HG02852 (cell line): ENCODE results near the gene ISYNA1.
"Not testable (repeated sequence)": the region's sequence is repeated elsewhere in the genome, so short reads cannot be mapped to it uniquely, and the experiment has no call there.

Experiments
- ATAC-seq: cut with Tn5 transposase; IDR thresholded peaks from one replicate; pipeline ENCODE4 v1.9.1; 2021; ENCODE audit warnings: mild to moderate bottlenecking, moderate library complexity; ENCODE audit not compliant: unreplicated experiment

The ISYNA1 gene

DNA sequence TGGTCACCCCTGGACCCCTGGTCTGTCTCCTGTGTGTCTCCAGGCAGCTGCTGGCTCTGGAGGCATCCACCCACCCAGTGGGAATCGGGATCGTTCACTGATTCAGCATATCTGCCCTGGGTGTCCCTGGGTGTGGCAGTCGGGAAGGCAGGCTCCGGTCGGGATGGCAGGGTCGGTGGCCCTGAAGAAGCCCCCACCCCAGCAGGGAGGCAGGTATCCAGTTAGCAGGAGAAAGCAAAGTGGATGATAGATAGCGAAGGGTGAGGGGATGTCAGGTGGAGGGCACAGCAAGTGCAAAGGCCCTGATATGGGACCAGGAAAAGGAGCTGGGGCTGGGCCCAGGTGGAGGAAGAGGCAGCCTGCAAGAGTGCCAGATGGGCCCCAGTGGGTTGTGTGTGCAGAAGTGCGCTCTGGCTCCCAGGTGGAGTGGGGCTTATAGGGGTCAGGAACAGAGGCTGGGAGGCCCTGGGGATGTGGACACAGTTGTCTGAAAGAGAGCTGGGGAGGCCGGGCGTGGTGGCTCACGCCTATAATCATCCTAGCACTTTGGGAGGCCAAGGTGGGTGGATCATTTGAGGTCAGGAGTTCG lies 16.5 kb downstream of the ISYNA1 start:
- ATAC-seq, result no peak

DNA sequence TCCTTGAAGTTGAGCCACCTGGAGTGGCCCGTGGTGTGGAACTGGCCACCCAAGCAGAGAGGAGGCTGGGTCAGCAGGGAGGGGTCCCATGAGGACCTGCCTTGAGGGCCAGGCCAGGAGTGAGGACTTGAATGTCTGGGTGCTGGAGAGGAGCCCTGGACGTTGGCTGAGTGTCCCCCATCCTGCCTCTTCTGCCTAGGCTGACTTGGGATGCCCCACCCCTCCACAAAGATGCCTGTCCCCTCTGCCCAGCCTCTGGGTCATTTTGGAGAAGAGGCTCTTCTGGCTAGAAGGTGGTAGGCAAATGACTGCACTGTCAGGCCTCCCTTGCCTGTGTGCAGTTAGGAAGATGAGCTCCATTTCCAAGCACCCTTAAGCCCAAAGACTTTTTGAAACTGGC lies 17.0 kb downstream of the ISYNA1 start:
- no peak for ATAC-seq

DNA sequence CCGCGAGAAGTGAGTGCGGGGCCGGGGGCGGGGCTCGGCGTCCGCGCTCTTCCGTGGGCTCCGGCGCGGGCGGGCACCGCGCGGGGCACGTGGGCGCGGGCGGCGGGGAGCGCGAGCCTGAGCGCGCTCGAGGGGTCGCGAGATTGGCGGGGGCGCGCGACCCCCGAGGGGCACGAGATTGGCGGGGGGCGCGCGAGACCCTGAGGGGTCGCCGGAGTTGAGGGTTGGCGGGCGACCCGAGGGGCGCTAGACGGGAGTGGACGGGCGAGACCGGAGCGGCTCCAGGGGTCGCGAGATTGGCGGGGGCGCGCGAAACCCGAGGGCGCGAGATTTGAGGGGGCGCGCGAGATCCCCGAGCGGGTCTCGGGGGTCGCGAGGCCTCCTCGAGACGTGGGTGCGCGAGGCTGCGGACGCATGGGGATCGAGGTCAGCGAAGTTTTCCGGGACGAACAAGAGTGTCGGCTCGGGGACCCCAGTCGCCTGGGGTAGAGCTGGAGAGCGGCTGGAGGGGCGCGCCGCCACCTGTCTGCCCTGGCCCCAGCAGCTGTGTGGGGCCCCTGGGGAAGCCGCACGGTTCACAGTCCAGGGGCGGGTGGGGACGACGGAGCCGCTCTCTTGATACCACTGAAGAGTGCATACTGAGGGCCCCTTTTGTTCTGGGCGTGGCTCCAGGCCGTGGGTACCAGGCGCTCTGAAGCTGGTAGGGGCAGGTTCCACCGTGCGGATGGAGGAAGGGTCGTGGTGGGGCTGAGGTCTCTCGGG lies 18.1 kb downstream of the ISYNA1 start:
- ATAC-seq, result no peak

DNA sequence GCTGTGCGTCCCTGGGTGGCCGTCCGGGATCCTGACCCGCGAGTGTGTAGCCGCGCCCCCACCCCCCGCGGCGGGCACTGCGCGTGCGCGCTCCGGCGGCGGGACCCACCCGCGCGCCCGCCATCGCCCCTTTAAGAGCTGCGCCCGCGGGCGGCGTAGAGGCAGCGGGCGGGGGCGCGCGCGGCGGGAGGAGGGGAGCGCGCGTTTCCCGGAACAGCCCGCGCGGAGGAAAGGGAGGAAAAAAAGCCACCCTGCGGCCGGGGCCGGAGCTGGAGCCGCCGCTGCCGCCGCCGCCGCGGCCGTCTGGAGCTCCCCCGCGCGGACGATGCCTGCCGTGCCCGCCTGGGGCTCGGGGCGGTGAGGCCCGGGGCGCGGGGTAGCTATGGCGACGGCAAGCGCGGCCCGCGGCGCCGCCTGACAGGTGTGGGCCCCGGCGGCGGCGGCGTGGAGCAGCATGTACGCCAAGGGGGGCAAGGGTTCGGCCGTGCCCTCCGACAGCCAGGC lies 18.7 kb downstream of the ISYNA1 start, which contains the start of gene SSBP4:
Gene SSBP4, plus strand, starts transcription at position 204 of the 504 bp plus-strand sequence. Its CDS starts 251 bp downstream, at position 455.
- ATAC-seq, result peak; percentile 45

DNA sequence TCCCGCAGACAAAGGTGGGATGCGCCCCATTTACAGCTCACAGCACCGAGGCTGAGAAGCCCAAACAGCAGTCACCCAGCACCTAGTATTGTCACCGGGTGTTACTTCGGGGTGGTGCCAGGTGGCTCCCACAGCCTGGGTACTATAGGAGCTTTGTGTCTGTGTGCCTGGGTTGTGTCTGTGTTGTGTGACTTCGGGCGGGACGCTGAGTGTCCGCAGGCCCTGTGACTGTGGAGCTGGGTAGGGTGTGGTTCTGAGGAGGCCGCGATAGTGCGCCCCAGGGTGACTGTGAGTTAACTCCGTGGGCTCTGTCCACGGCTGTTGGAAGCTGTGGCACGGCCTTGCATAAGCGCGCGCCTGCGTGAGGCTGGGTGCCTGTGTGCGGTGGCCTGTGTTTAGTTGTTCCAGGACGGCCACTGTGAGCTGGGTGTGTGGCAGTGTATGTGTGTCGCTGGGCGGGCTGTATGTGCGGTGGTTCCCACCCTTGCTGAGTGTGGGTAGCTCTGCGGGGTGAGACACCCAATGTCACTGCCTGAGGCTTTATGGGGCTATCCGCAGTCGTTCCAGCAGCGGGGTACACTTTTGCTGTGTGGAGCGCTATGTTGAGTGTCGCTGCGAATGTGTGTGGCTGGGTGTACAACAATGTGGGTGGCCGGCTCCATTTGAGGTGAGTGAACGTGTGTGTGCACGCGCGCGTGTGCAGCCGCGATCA lies 19.3 kb downstream of the ISYNA1 start:
- no peak for ATAC-seq

DNA sequence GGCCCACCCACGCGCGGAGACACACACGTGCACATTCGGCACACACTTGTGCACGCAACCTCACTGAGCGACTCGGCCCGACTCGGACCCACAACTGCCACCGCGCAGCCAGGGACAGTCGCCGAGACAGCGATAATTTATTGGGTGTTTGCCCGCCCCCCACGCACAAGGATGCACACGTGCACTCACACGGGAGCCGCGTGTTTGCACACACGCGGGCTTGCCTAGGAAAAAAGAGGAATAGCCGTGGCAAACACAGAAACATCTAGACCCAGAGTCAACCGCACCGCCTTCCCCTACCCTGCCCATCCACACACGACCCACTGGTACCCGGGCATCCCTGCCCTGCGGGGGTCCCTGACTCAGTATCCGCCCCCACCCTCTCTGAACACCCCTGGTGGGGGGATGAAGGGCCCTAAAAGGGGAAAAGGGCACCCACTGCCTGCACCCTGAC lies 19.9 kb downstream of the ISYNA1 start:
- ATAC-seq, result no peak

DNA sequence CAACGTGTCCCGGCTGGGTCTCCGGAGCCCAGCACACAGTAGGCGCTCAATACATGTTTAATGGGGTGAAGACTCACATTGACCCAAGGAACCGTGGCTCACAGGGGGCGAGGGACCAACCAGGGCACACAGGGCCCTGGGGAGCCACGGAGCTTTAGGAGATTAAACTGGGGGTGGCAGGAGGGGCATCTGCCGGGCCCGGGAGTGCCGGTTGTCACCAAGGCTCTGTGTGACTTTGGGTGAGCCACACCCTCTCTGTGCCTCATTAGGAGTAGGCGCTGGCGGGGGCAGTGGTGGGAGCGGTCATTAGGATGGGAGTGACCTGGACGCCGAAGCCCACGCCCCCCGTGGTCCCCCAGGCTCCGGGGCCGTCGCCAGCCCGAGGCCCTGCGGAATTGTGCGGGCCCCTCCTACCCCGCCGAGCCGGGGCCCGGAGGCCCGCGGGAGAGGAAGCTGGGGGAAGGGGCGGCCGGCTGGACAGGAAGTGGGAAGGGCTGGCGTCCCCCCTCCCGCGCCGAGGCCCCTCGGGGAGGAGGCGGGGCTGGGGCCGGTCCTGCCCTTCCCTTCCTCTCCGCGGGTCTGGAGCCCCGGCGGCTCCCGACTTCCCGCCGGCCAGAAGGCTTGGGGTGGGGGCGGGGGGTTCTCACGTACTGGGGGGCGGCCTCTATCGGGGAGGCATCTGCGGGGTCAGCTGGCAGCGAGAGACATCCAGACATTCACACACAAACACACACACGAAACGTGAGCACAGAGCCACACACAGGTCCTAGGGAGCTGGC lies 20.5 kb downstream of the ISYNA1 start:
- ATAC-seq, result no peak

DNA sequence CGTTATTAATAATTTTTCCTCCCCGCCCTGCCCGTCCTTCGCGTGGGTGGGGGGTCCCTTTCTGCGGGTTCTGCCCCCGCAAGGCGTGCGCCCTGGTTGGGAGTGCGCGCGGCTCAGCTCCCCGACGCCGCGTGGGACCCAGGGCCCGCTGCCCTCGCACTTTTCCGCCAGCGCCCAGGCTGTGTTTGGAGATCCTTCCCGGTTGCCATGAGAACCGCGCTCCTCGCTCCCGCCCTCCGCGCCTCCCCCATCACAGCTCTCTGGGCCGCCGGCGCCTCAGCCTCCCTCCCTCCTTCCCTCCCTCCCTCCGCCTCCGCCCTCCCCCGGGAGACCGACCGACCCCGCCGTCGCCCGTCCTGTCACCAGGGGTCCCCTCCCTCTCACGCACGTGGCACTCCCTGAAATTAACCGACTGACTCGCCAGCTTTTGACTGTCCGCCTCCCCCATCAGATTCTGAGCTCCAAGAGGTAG lies 21.1 kb downstream of the ISYNA1 start:
- ATAC-seq, result no peak

DNA sequence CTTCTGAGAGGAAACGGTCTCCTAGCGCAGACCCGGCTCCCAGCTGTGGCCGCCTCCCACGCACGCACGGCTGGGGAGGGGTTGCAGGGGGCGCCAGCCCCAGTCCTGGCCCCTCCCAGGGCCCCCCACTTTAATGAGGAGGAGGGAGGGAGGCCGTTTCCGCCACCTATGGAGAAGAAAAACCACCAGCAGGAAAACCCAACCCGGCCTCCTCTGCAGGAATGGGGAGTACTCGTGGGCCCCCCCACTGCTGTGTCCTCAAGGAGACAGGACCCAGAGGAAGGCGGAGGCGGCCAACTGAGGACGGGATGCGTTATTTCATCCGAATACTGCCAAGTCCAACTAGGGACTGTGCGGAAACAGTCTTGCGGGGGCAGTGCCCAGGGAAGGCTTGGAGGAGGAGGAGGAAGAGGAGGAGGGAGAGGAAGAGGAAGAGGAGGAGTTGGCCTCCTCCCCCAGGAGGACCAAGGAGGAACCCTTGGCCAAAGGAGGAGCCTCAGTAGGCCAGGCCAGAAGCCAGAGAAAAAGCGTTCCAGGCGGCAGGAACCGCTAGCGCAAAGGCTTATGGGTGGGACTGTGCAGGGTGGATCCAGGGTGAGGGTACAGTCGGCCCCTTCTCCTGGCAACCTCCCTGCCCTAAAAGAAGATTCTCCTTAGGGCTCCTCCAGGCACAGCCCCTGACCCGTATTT lies 22.6 kb downstream of the ISYNA1 start:
- no peak for ATAC-seq

DNA sequence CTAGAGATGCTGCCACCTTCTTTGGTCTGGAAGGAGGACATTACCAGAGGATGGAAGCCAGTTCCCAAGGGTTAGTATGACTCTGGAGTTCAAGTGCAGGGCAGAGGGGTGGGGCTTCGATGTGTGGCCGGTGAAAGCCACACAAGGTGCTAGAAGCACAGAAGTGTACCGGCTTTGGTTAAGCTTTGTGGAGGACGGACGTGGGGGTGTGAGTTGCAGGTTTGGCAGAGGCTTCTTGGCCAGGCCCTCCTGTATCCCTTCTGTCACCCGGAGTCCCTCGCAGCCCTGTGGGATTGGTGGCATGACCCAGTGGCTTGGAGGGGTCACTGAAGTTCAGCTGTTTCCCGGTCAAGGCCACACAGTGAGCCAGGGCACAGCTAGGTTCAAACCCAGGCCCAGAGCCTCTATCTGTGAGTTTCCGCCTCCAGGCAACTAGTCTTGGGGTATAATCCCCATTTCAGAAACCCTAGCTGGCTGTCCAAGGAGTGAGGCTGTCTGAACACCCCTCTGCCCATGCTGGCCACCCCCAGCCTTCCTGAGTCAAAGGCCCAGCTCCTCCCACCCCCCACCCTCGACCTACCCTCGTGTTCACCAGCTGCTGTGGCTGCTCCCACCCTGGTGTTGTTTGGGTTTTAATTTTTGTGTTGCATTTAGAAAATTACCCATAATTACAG lies 23.3 kb downstream of the ISYNA1 start:
- no peak for ATAC-seq

DNA sequence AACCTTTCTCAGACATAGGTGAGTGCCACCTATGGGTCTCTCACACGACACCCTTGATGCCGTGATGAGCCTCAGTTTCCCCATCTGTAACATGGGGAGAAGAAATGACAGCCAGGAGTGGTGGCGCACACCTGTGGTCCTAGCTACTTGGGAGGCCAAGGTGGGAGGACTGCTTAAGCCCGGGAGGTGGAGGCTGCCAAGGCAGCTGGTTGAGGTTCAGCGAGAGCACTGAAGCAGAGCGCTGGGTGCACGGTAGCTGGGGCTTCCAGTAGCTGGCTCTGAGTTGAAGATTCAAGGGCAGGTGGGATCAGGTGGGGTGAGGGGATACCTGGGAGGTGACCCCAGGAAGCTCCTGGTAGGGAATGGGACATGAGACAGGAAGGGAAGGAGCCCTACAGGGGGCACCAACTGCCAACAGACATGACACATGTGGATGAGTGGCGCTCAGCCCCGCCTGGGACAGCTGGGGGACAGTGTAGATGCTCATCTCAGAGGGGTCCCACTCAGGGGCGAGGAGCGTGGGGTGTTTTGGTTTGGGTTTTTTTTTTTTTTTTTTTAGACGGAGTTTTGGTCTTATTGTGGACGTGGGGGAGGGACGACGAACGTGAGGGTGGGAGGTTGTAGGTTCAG lies 25.2 kb downstream of the ISYNA1 start:
- no peak for ATAC-seq

DNA sequence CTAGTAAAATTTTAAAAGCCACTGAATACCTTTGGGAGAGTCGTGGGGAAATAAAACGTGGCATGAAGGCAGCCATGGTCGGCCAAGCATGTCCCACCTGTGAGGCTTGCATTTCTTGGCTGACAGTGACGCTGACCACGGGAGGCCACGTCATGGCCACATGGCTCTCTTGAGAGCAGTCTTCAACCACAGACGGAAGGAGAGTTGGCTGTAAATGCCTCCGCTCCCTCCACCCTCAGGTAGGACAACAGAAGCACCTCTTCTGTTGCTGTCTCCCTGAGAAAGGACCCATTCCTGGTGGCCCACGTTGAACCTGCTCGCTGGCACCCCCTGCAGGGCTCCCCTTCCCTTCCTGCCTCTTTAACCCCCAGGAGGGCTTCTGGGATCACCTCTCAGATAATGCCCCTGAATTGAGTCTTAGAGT lies 29.9 kb downstream of the ISYNA1 start:
- ATAC-seq, result no peak

DNA sequence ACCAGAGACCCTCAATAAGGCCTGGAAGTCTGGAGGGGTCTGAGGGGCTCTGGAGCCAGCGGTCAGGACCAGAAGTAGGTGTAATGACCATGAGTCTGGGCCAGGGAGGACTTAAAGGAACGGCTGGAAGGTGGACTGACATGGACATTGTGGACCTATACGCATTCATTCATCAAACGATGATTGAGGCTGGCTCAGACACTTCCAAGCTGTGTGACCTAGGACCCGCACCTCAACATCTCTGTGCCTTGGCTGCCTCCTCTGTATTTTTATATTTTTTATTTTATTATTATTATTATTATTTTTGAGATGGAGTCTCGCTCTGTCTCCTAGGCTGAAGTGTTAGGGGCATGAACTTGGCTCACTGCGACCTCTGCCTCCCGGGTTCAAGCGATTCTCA lies 31.2 kb downstream of the ISYNA1 start:
- no peak for ATAC-seq

DNA sequence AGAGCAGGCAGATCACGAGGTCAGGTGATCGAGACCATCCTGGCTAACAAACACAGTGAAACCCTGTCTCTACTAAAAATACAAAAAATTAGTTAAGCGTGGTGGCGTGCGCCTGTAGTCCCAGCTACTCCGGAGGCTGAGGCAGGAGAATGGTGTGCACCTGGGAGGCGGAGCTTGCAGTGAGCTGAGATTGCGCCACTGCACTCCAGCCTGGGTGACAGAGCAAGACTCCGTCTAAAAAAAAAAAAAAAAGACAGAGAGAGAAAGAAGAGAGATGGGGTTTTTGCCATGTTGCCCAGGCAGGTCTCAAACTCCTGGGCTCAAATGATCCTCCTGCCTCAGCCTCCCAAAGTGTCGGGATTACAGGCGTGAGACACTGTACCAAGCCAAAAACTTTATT lies 32.2 kb downstream of the ISYNA1 start:
- ATAC-seq, result not testable (repeated sequence)

DNA sequence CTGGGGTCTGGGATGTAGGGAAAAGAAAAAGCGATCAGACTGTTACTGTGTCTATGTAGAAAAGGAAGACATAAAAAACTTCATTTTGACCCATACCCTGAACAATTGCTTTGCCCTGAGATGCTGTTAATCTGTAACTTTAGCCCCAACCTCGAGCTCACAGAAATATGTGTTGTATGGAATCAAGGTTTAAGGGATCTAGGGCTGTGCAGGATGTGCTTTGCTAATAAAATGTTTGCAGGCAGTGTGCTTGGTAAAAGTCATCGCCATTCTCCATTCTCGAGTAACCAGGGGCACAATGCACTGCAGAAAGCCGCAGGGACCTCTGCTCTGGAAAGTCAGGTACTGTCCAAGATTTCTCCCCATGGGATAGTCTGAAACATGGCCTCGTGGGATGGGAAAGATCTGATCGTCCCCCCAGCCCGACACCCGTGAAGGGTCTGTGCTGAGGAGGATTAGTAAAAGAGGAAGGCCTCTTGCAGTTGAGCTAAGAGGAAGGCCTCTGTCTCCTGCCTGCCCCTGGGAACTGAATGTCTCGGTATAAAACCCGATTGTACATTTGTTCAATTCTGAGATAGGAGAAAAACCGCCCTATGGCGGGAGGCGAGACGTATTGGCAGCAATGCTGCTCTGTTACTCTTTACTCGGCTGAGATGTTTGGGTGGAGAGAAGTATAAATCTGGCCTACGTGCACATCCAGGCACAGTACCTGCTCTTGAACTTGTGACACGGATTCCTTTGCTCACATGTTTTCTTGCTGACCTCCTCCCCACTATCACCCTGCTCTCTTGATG lies 35.3 kb downstream of the ISYNA1 start:
- ATAC-seq, result not testable (repeated sequence)

DNA sequence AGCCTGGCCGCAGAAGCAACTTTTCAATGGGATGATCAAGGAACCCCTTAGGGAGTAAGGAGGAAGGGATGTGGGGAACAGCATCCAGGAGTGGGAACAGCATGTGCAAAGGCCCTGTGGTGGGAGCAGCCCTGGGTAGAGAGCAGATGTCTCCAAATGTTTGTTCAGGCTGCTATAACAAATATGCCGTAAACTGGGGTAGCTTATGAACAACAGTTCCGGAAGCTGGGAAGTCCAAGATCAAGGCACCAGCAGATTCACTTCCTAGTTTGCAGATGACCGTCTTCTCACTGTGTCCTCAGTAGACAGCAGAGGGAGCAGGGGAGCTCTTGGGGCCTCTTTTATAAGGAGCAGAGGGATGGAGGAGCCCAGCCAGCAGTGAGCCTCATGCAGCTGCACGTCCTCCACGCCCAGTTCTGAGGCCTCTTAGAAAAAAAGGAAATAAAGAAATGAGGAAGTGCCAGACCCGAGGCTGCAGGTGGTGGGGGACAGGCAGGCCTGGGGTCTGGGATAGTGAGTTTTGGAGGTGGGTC lies 36.3 kb downstream of the ISYNA1 start:
- ATAC-seq, result no peak

DNA sequence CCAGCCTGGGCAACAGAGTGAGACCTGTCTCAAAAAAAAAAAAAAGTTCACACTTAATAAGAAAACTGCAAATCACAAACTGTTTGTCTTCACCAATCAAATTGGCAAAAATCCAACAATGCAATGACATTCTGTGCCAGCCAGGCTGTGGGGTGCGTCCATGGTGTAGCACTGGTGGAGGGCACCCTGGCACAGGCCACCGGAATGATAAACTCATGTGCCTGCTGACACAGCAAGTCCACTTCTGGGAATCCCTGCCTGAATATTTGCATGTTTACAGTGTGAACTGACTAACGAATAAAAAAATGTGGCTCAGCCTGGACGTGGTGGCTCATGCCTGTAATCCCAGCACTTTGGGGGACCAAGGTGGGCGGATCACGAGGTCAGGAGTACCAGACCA lies 38.9 kb downstream of the ISYNA1 start:
- no peak for ATAC-seq
